Neural crest cell (in vitro differentiated cells): ENCODE measurements around the gene RAB3IL1. TPM values are rescaled to one million over a fixed set of nuclear protein-coding genes. Genes with fewer than 3 reads are reported as not detected.

Experiments
- DNase-seq: peaks from one replicate; pipeline ENCODE4 v3.0.0; 2021; ENCODE audit warnings: low read depth, mixed read lengths, low spot score
- H3K27ac Mint-ChIP-seq: one replicate; pipeline ENCODE4 v1.8.0; 2021; ENCODE audit warnings: mild to moderate bottlenecking, mixed read lengths; ENCODE audit not compliant: unreplicated experiment
- H3K27me3 Mint-ChIP-seq: 2 replicates; pipeline ENCODE4 v1.8.0; 2021; ENCODE audit warnings: low read depth, mild to moderate bottlenecking, mixed read lengths
- H3K36me3 Mint-ChIP-seq: 2 replicates; pipeline ENCODE4 v1.8.0; 2021; ENCODE audit warnings: low read depth, mild to moderate bottlenecking, mixed read lengths
- H3K4me1 Mint-ChIP-seq: 2 replicates; pipeline ENCODE4 v1.8.0; 2021; ENCODE audit warnings: mixed read lengths
- H3K4me3 Mint-ChIP-seq: one replicate; pipeline ENCODE4 v1.8.0; 2021; ENCODE audit warnings: mild to moderate bottlenecking, mixed read lengths
- H3K9me3 Mint-ChIP-seq: 2 replicates; pipeline ENCODE4 v1.8.0; 2021; ENCODE audit warnings: mixed read lengths
- total RNA-seq: library from RNA; stranded (reverse); gene quantifications from 2 replicates; pipeline ENCODE4 v1.2.1, GENCODE V29; 2021
- TF ChIP-seq, protein P1 (sequence below): fragments of 200-600 bp; sonication (generic); conservative IDR thresholded peaks from 2 replicates; pipeline ENCODE4 v1.5.0; 2021; ENCODE audit warnings: antibody characterized with exemption, mild to moderate bottlenecking

Gene RAB3IL1
- total RNA-seq, 1 donor from 2014 or later: 3.4 TPM

- H3K36me3 Mint-ChIP-seq: peaks cover 2% of the 10 kb centered on the region
- TF ChIP-seq, protein P1, sequence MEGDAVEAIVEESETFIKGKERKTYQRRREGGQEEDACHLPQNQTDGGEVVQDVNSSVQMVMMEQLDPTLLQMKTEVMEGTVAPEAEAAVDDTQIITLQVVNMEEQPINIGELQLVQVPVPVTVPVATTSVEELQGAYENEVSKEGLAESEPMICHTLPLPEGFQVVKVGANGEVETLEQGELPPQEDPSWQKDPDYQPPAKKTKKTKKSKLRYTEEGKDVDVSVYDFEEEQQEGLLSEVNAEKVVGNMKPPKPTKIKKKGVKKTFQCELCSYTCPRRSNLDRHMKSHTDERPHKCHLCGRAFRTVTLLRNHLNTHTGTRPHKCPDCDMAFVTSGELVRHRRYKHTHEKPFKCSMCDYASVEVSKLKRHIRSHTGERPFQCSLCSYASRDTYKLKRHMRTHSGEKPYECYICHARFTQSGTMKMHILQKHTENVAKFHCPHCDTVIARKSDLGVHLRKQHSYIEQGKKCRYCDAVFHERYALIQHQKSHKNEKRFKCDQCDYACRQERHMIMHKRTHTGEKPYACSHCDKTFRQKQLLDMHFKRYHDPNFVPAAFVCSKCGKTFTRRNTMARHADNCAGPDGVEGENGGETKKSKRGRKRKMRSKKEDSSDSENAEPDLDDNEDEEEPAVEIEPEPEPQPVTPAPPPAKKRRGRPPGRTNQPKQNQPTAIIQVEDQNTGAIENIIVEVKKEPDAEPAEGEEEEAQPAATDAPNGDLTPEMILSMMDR: no peak
- DNase-seq: no peak
- H3K27me3 Mint-ChIP-seq: peaks cover 27% of the 10 kb centered on the region
- H3K4me3 Mint-ChIP-seq: peak overlapping the region; percentile 64
- H3K4me1 Mint-ChIP-seq: peaks cover 22% of the 10 kb centered on the region
- no peak overlapping the region for H3K27ac Mint-ChIP-seq
- no peaks in the 10 kb centered on the region for H3K9me3 Mint-ChIP-seq
Measured at GRCh38 chr11:61872935-61873565, 44.3 kb downstream of the RAB3IL1 start.

DNA sequence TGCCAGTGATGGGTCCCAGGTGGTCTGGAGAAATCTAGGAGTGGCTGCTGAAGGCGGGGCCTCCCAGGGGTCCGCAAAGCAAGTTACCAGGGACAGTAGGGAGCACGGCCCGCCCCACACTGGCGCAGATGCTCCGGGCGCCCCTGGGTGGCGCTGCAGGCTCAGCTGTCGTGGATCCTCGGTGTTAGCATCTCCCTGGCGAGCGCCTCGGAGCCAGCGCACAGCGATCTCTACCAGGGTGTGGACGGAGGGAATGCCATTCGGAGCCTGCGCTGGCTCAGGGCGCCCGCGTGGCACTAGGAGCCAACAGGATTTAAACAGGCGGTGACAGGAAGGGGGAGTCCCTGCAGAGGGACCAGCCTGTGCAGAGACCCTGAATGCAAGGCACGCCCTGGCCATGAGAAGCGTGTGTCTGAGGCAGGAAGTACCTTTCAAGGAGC lies 46.2 kb downstream of the RAB3IL1 start:
- peak; percentile 88 for DNase-seq
- Mint-ChIP-seq H3K4me1 (peaks cover 22% of the 10 kb centered on the region), H3K36me3 (peaks cover 2% of the 10 kb centered on the region), H3K27me3 (peaks cover 29% of the 10 kb centered on the region), H3K4me3 (peak overlapping the region; percentile 87), H3K9me3 (no peaks in the 10 kb centered on the region), H3K27ac (peak overlapping the region; percentile 84)
- TF ChIP-seq, protein P1: peak; percentile 95

GRCh38 chr11:61870541-61871031 lies 46.8 kb downstream of the RAB3IL1 start:
- Mint-ChIP-seq H3K4me1 (peaks cover 27% of the 10 kb centered on the region), H3K27ac (peak overlapping the region; percentile 84), H3K36me3 (peaks cover 7% of the 10 kb centered on the region), H3K4me3 (peak overlapping the region; percentile 87), H3K9me3 (no peaks in the 10 kb centered on the region), H3K27me3 (peaks cover 33% of the 10 kb centered on the region)
- no peak for DNase-seq
- TF ChIP-seq, protein P1: no peak

- Mint-ChIP-seq H3K4me3 (peak overlapping the region; percentile 87), H3K27me3 (peaks cover 33% of the 10 kb centered on the region), H3K27ac (peak overlapping the region; percentile 93), H3K9me3 (no peaks in the 10 kb centered on the region), H3K36me3 (peaks cover 10% of the 10 kb centered on the region), H3K4me1 (peaks cover 27% of the 10 kb centered on the region)
- peak; percentile 38 for DNase-seq
- TF ChIP-seq, protein P1: no peak
Measured at GRCh38 chr11:61869708-61870451, 47.5 kb downstream of the RAB3IL1 start.

DNA sequence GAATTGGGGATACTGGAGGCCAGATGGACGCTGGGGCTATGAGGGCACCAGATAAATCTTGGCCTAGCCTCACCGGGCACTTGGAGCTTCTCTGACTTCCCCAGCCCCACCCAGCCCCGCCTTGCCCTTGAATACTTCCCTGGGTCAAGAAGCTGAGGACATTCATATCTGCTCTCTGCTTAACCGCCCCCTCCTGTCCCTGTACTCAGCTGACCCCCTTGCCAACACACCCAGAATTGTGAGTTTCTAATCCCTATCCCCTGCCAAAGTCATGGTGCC lies 48.0 kb downstream of the RAB3IL1 start:
- Mint-ChIP-seq H3K27ac (peak overlapping the region; percentile 93), H3K4me3 (peak overlapping the region; percentile 87), H3K9me3 (no peaks in the 10 kb centered on the region), H3K4me1 (peaks cover 27% of the 10 kb centered on the region), H3K36me3 (peaks cover 13% of the 10 kb centered on the region), H3K27me3 (peaks cover 33% of the 10 kb centered on the region)
- DNase-seq: no peak
- TF ChIP-seq, protein P1: no peak
